DOHH2 (cell line): ENCODE measurements around the gene WDR33.

ENCODE experiments used
- H3F3A ChIP-seq: fragments of 200-600 bp; sonication (generic), shearing (Covaris generic); 2 replicates; pipeline ENCODE4 v1.6.0; 2016; ENCODE audit warnings: antibody characterized with exemption, mild to moderate bottlenecking; ENCODE audit not compliant: control insufficient read depth, insufficient read depth
- H3K27ac ChIP-seq: fragments of 200-600 bp; sonication (generic); 2 replicates; pipeline ENCODE4 v1.5.1; 2014; ENCODE audit warnings: low read depth, mild to moderate bottlenecking, low read length, moderate library complexity
- H3K27me3 ChIP-seq: fragments of 200-600 bp; sonication (generic); 2 replicates; pipeline ENCODE4 v1.6.1; 2014; ENCODE audit warnings: mild to moderate bottlenecking, low read length, mixed read lengths; ENCODE audit not compliant: control insufficient read depth
- H3K36me3 ChIP-seq: fragments of 200-600 bp; sonication (generic); 2 replicates; pipeline ENCODE4 v1.6.1; 2014; ENCODE audit warnings: mild to moderate bottlenecking, low read length, moderate library complexity, mixed read lengths; ENCODE audit not compliant: control insufficient read depth
- H3K4me1 ChIP-seq: fragments of 200-600 bp; sonication (generic); 2 replicates; pipeline ENCODE4 v1.6.1; 2014; ENCODE audit warnings: mild to moderate bottlenecking, low read length, mixed read lengths; ENCODE audit not compliant: control insufficient read depth
- H3K4me2 ChIP-seq: fragments of 200-600 bp; sonication (generic); 2 replicates; pipeline ENCODE4 v1.6.0; 2014; ENCODE audit warnings: mild to moderate bottlenecking, low read length, moderate library complexity
- H3K4me3 ChIP-seq: fragments of 200-600 bp; sonication (generic); 2 replicates; pipeline ENCODE4 v1.5.1; 2014; ENCODE audit warnings: mild to moderate bottlenecking, low read length, mixed read lengths
- H3K79me2 ChIP-seq: fragments of 200-600 bp; sonication (generic); 2 replicates; pipeline ENCODE4 v1.6.1; 2014; ENCODE audit warnings: mild to moderate bottlenecking, low read length, mixed read lengths; ENCODE audit not compliant: control insufficient read depth
- H3K9me2 ChIP-seq: fragments of 200-600 bp; sonication (generic); replicated peaks from 2 replicates; pipeline ENCODE4 v1.6.1; 2014; ENCODE audit warnings: mild to moderate bottlenecking, low read length, mixed read lengths; ENCODE audit not compliant: control insufficient read depth
- H3K9me3 ChIP-seq: fragments of 200-600 bp; sonication (generic); 2 replicates; pipeline ENCODE4 v1.6.1; 2014; ENCODE audit warnings: antibody characterized with exemption, low read length, mixed read lengths; ENCODE audit not compliant: control insufficient read depth, insufficient read depth
- H4K20me1 ChIP-seq: fragments of 200-600 bp; sonication (generic); 2 replicates; pipeline ENCODE4 v1.6.0; 2014; ENCODE audit warnings: low read depth, mild to moderate bottlenecking, antibody characterized with exemption, low read length, moderate library complexity; ENCODE audit not compliant: control insufficient read depth, insufficient read depth
- EZH2phosphoT487 ChIP-seq: fragments of 200-600 bp; sonication (generic); IDR thresholded peaks from 2 replicates; pipeline ENCODE4 v1.6.1; 2017; ENCODE audit warnings: borderline replicate concordance, mild to moderate bottlenecking, antibody characterized with exemption, low read length, moderate library complexity, mixed read lengths
- TF ChIP-seq, protein P1 (sequence below): fragments of 200-600 bp; sonication (generic); IDR thresholded peaks from one replicate; pipeline ENCODE4 v1.5.1; 2014; ENCODE audit warnings: antibody characterized with exemption, mild to moderate bottlenecking, low read depth, low read length; ENCODE audit not compliant: poor library complexity, severe bottlenecking

WDR33 gene

GRCh38 chr2:127673291-127674069 is 137.5 kb downstream of the WDR33 start:
- Histone ChIP-seq H4K20me1 (no peaks in the 10 kb centered on the region), H3K27ac (no peak overlapping the region), H3K9me3 (no peaks in the 10 kb centered on the region), H3K4me3 (no peak overlapping the region), H3K4me2 (no peak overlapping the region), H3K36me3 (no peaks in the 10 kb centered on the region), H3K4me1 (no peaks in the 10 kb centered on the region), H3K79me2 (no peaks in the 10 kb centered on the region), H3K27me3 (peaks cover 61% of the 10 kb centered on the region), H3F3A (no peaks in the 10 kb centered on the region), H3K9me2 (no peaks in the 10 kb centered on the region)
- TF ChIP-seq, protein P1, sequence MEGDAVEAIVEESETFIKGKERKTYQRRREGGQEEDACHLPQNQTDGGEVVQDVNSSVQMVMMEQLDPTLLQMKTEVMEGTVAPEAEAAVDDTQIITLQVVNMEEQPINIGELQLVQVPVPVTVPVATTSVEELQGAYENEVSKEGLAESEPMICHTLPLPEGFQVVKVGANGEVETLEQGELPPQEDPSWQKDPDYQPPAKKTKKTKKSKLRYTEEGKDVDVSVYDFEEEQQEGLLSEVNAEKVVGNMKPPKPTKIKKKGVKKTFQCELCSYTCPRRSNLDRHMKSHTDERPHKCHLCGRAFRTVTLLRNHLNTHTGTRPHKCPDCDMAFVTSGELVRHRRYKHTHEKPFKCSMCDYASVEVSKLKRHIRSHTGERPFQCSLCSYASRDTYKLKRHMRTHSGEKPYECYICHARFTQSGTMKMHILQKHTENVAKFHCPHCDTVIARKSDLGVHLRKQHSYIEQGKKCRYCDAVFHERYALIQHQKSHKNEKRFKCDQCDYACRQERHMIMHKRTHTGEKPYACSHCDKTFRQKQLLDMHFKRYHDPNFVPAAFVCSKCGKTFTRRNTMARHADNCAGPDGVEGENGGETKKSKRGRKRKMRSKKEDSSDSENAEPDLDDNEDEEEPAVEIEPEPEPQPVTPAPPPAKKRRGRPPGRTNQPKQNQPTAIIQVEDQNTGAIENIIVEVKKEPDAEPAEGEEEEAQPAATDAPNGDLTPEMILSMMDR = no peak
- TF ChIP-seq EZH2phosphoT487 = no peak

- H3K36me3 ChIP-seq = no peaks in the 10 kb centered on the region
- no peaks in the 10 kb centered on the region for H3K9me3 ChIP-seq
- H3K4me3 ChIP-seq = no peak overlapping the region
- H3K4me2 ChIP-seq = no peak overlapping the region
- no peak for TF ChIP-seq EZH2phosphoT487
- TF ChIP-seq, protein P1 = no peak
- H3K27ac ChIP-seq = no peak overlapping the region
- peaks cover 55% of the 10 kb centered on the region for H3K27me3 ChIP-seq
- no peaks in the 10 kb centered on the region for H3F3A ChIP-seq
- H4K20me1 ChIP-seq = no peaks in the 10 kb centered on the region
- H3K4me1 ChIP-seq = no peaks in the 10 kb centered on the region
- no peaks in the 10 kb centered on the region for H3K9me2 ChIP-seq
- no peaks in the 10 kb centered on the region for H3K79me2 ChIP-seq
These were observed 138.4 kb downstream of the WDR33 start for GRCh38 chr2:127672341-127673224.

DNA sequence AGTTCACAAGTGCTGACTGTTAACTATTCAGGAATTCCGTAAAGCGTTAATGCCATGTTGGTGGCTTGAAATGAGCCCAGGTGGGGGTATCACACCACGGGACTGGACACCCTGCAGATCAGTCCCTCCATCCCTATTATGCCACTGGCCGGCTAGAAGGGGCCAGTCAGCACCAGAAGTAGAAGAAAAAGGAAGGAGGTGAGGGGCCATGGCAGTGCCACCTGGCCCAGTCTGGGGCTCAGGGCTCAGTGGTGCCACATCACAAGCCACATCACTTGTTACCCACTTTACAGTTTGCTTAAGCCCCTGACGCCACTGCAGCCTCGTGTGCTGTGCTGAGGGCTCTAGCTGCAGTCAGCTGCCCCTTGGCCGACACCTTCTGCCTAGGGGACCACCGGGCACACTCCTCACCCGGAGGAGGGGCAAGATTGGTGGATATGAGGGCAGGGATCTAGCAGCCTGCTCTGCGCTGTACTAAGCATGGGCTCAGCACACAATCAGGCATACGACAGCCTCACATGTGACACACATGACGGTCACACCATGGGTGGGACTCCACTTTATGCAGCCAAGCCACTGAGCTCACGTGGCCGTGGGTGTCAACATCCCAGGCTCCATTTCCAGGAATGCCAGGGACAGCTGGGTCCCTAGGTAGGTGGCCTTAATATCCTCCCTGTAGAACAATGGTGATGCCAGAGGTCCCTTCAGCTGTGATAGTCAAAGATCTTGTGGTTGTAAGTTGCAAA is 139.2 kb downstream of the WDR33 start:
- H3K4me3 ChIP-seq = no peak overlapping the region
- no peaks in the 10 kb centered on the region for H3F3A ChIP-seq
- no peaks in the 10 kb centered on the region for H4K20me1 ChIP-seq
- H3K4me2 ChIP-seq = no peak overlapping the region
- no peaks in the 10 kb centered on the region for H3K4me1 ChIP-seq
- H3K79me2 ChIP-seq = no peaks in the 10 kb centered on the region
- H3K36me3 ChIP-seq = no peaks in the 10 kb centered on the region
- H3K27ac ChIP-seq = no peak overlapping the region
- H3K27me3 ChIP-seq = peaks cover 46% of the 10 kb centered on the region
- H3K9me3 ChIP-seq = no peaks in the 10 kb centered on the region
- TF ChIP-seq, protein P1 = no peak
- TF ChIP-seq EZH2phosphoT487 = no peak
- no peaks in the 10 kb centered on the region for H3K9me2 ChIP-seq
